SK-N-SH treated with all-trans-retinoic acid at 6 μM for 48 hours (cell line): ENCODE measurements around the gene VDAC1.

ENCODE experiments used
- ATAC-seq: fragments of 200-7000 bp; cut with Tn5 transposase; 3 replicates; pipeline ENCODE4 v1.9.1; 2020; ENCODE audit warnings: mild to moderate bottlenecking, moderate library complexity
- ARNTL ChIP-seq: fragments of 450-650 bp; formaldehyde crosslinking; IDR thresholded peaks from 2 replicates; pipeline ENCODE4 v1.5.0; 2020; ENCODE audit warnings: low read depth, mild to moderate bottlenecking, moderate library complexity, borderline replicate concordance
- BACH2 ChIP-seq: fragments of 250-450 bp; sonication (Bioruptor Pico); IDR thresholded peaks from 2 replicates; pipeline ENCODE4 v1.9.0; 2021; ENCODE audit warnings: mild to moderate bottlenecking, borderline replicate concordance
- CSRNP3 ChIP-seq: fragments of 250-450 bp; sonication (Bioruptor Pico); IDR thresholded peaks from 2 replicates; pipeline ENCODE4 v1.5.1; 2021; ENCODE audit warnings: mild to moderate bottlenecking, moderate library complexity
- GLIS3 ChIP-seq: fragments of 250-450 bp; sonication (Bioruptor Pico); IDR thresholded peaks from 2 replicates; pipeline ENCODE4 v1.5.0; 2020; ENCODE audit warnings: mild to moderate bottlenecking, moderate library complexity
- ISL1 ChIP-seq: fragments of 250-450 bp; sonication (Bioruptor Pico); IDR thresholded peaks from 2 replicates; pipeline ENCODE4 v2.1.2; 2022; ENCODE audit warnings: mild to moderate bottlenecking, moderate library complexity
- OSR1 ChIP-seq: fragments of 250-450 bp; sonication (Bioruptor Pico); IDR thresholded peaks from 2 replicates; pipeline ENCODE4 v1.8.0; 2022; ENCODE audit warnings: moderate library complexity, mild to moderate bottlenecking, inconsistent platforms
- PATZ1 ChIP-seq: fragments of 250-450 bp; sonication (Bioruptor Pico); IDR thresholded peaks from 2 replicates; pipeline ENCODE4 v1.8.0; 2020; ENCODE audit warnings: mild to moderate bottlenecking, moderate library complexity, borderline replicate concordance
- PPARA ChIP-seq: fragments of 250-450 bp; sonication (Bioruptor Pico); IDR thresholded peaks from 2 replicates; pipeline ENCODE4 v1.5.0; 2020; ENCODE audit warnings: mild to moderate bottlenecking, borderline replicate concordance
- RARB ChIP-seq: fragments of 250-450 bp; sonication (Bioruptor Pico); IDR thresholded peaks from 2 replicates; pipeline ENCODE4 v1.8.0; 2021; ENCODE audit warnings: mild to moderate bottlenecking, moderate library complexity
- SNAI2 ChIP-seq: fragments of 250-450 bp; sonication (Bioruptor Pico); IDR thresholded peaks from 2 replicates; pipeline ENCODE4 v1.5.0; 2020; ENCODE audit warnings: mild to moderate bottlenecking, moderate library complexity
- TCF4 ChIP-seq: fragments of 250-450 bp; sonication (Bioruptor Pico); IDR thresholded peaks from 2 replicates; pipeline ENCODE4 v1.8.0; 2021; ENCODE audit warnings: mild to moderate bottlenecking, moderate library complexity, borderline replicate concordance
- TOX ChIP-seq: fragments of 250-450 bp; sonication (Bioruptor Pico); IDR thresholded peaks from 2 replicates; pipeline ENCODE4 v1.8.0; 2021; ENCODE audit warnings: mild to moderate bottlenecking, moderate library complexity, borderline replicate concordance
- TSHZ2 ChIP-seq: fragments of 250-450 bp; sonication (Bioruptor Pico); IDR thresholded peaks from 2 replicates; pipeline ENCODE4 v1.5.0; 2020; ENCODE audit warnings: mild to moderate bottlenecking, moderate library complexity
- ZC3H10 ChIP-seq: fragments of 250-450 bp; sonication (Bioruptor Pico); IDR thresholded peaks from 2 replicates; pipeline ENCODE4 v1.5.1; 2021; ENCODE audit warnings: mild to moderate bottlenecking, moderate library complexity
- ZFP30 ChIP-seq: fragments of 450-650 bp; formaldehyde crosslinking; IDR thresholded peaks from 2 replicates; pipeline ENCODE4 v1.5.0; 2022; ENCODE audit warnings: mild to moderate bottlenecking, moderate library complexity
- ZNF565 ChIP-seq: fragments of 450-650 bp; formaldehyde crosslinking; conservative IDR thresholded peaks from 2 replicates; pipeline ENCODE4 v1.5.0; 2020; ENCODE audit warnings: low read depth, mild to moderate bottlenecking, moderate library complexity
- ZNF8 ChIP-seq: fragments of 450-650 bp; formaldehyde crosslinking; IDR thresholded peaks from 2 replicates; pipeline ENCODE4 v1.5.0; 2020; ENCODE audit warnings: mild to moderate bottlenecking, moderate library complexity
- TF ChIP-seq, protein P1 (sequence below): fragments of 250-450 bp; sonication (Bioruptor Pico); IDR thresholded peaks from 2 replicates; pipeline ENCODE4 v1.5.1; 2020; ENCODE audit warnings: low read depth, mild to moderate bottlenecking, moderate library complexity

VDAC1 gene

GRCh38 chr5:134048864-134049263 lies 44.1 kb upstream of the VDAC1 start:
- TF ChIP-seq ISL1 (CRISPR knock-in tag) (no peak), TOX (CRISPR knock-in tag) (no peak), TSHZ2 (CRISPR knock-in tag) (no peak)
- TF ChIP-seq, all 23 proteins: peak for 0
- ATAC-seq = no peak

GRCh38 chr5:134047687-134048056 lies 42.9 kb upstream of the VDAC1 start:
- ATAC-seq = no peak

DNA sequence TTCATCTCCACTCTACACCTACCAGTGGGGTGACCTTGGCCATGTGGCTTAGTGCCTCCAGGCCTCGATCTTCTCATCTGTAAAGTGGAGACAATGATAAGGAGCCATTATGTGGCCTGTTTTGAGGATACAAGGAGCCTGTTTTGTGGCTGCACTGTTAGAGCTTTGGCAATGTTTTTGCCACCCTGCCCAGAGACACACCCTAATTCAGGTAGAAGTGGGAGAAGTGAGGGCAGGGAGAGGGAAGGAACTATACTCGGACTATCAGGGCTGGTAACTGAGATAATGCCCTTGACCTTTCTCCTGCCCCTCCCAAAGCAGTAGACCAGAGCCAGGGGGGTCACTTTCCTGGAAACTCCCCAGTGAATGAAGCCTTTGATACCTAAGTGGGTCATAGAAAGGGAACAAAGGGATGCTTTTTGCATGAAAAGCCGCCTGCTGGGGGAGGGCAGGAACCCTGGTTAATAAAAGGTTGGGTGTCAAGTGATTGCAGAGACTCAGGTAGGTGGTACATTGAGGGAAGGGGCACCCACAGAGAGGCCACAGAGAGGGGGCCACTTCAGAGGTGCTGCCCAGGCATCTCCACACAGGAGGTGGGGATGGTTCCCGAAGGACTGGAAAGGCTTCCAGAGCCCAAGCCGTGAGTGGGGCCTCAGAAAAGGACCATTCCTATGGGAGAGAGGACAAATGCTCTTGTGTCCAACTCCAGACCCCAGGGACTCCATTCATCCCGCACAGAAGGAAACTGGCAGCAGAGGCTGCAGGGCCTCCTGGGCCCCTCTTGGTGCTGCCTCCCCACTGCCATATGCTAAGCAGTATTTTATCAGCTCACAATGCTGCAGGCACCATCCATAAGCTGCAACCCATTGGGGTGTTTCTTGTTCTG lies 42.3 kb upstream of the VDAC1 start:
- ATAC-seq = no peak
- TF ChIP-seq ARNTL (CRISPR knock-in tag) = no peak
- TF ChIP-seq TCF4 (CRISPR knock-in tag) = no peak
- TF ChIP-seq TOX (CRISPR knock-in tag) = no peak
- no peak for TF ChIP-seq ISL1 (CRISPR knock-in tag)
- no peak for TF ChIP-seq GLIS3 (CRISPR knock-in tag)
- no peak for TF ChIP-seq SNAI2 (CRISPR knock-in tag)
- TF ChIP-seq, protein P1, sequence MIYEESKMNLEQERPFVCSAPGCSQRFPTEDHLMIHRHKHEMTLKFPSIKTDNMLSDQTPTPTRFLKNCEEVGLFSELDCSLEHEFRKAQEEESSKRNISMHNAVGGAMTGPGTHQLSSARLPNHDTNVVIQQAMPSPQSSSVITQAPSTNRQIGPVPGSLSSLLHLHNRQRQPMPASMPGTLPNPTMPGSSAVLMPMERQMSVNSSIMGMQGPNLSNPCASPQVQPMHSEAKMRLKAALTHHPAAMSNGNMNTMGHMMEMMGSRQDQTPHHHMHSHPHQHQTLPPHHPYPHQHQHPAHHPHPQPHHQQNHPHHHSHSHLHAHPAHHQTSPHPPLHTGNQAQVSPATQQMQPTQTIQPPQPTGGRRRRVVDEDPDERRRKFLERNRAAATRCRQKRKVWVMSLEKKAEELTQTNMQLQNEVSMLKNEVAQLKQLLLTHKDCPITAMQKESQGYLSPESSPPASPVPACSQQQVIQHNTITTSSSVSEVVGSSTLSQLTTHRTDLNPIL (CRISPR knock-in tag) = no peak
- TF ChIP-seq ZNF565 = no peak
- no peak for TF ChIP-seq CSRNP3 (CRISPR knock-in tag)
- no peak for TF ChIP-seq ZC3H10 (CRISPR knock-in tag)
- no peak for TF ChIP-seq ZFP30 (CRISPR knock-in tag)
- TF ChIP-seq PPARA (CRISPR knock-in tag) = no peak
- TF ChIP-seq PATZ1 (CRISPR knock-in tag) = no peak
- no peak for TF ChIP-seq RARB (CRISPR knock-in tag)
- no peak for TF ChIP-seq ZNF8 (CRISPR knock-in tag)
- no peak for TF ChIP-seq BACH2
- TF ChIP-seq OSR1 = no peak

More at GRCh38 chr5:134047687-134048056, 42.9 kb upstream of the VDAC1 start:
- TF ChIP-seq TOX (CRISPR knock-in tag) (no peak), ISL1 (CRISPR knock-in tag) (no peak), TCF4 (CRISPR knock-in tag) (no peak), TSHZ2 (CRISPR knock-in tag) (no peak), CSRNP3 (CRISPR knock-in tag) (no peak), BACH2 (no peak)
